Activated CD4-positive, alpha-beta T cell treated with anti-CD3 and anti-CD28 coated beads, Interleukin-2, amount 10 ng/mL, durations not matched to agents 24 days and 14 days (primary cell): ENCODE results near the gene MCUB. TPM values are rescaled to one million over a fixed set of nuclear protein-coding genes. Genes with fewer than 3 reads are reported as not detected.
"Not testable (repeated sequence)": the region's sequence is repeated elsewhere in the genome, so short reads cannot be mapped to it uniquely, and the experiment has no call there.

Experiments used
- DNase-seq: peaks from one replicate; pipeline ENCODE4 v3.0.0; 2022
- H3K27ac Mint-ChIP-seq: one replicate; pipeline ENCODE4 v1.8.0; 2022; ENCODE audit warnings: mild to moderate bottlenecking, mixed read lengths
- H3K27me3 Mint-ChIP-seq: one replicate; pipeline ENCODE4 v1.8.0; 2022; ENCODE audit warnings: mixed read lengths
- H3K36me3 Mint-ChIP-seq: one replicate; pipeline ENCODE4 v1.8.0; 2022; ENCODE audit warnings: low read depth, mild to moderate bottlenecking, mixed read lengths
- H3K4me1 Mint-ChIP-seq: one replicate; pipeline ENCODE4 v1.8.0; 2021; ENCODE audit warnings: mixed read lengths
- H3K4me3 Mint-ChIP-seq: one replicate; pipeline ENCODE4 v1.8.0; 2022; ENCODE audit warnings: mild to moderate bottlenecking, moderate library complexity, mixed read lengths
- H3K9me3 Mint-ChIP-seq: one replicate; pipeline ENCODE4 v1.8.0; 2021; ENCODE audit warnings: mixed read lengths
- intact Hi-C: fragments of 100-400 bp; cut with micrococcal nuclease; formaldehyde crosslinking; loops from one replicate; pipeline ENCODE4 v1.15.1; 2023
- total RNA-seq: library from RNA; stranded (reverse); gene quantifications from 2 replicates; pipeline ENCODE4 v1.2.3, GENCODE V29; 2022

Gene MCUB
- total RNA-seq, 1 donor from 2014 or later, result 46.4 TPM

GRCh38 chr4:109592367-109592766 is 32.3 kb downstream of the MCUB start:
- Mint-ChIP-seq H3K4me3 (no peak overlapping the region), H3K9me3 (no peaks in the 10 kb centered on the region), H3K4me1 (peaks cover 25% of the 10 kb centered on the region), H3K36me3 (peaks cover 13% of the 10 kb centered on the region), H3K27me3 (no peaks in the 10 kb centered on the region), H3K27ac (no peak overlapping the region)
- no peak for DNase-seq
- intact Hi-C loops, result no loop called here

DNA sequence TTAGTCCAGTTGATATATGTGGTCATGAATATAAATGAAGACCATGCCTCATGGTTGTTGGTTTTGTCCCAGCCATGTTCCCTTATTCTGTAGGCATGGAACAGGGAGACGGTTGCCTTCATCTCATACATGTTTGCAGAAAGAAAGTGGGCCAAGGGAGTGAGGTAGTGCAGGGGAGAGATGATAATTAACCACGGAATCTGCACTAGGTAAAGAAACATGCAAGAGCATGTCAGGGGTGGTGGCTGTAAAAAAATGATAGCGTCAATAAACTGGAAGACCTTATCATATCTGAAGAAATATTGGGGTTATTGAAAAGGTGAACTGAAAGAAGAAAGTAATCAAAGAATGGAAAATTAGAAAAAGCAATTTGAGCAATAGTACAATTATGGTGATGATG is 35.1 kb downstream of the MCUB start:
- H3K27me3 Mint-ChIP-seq, intact Hi-C loops, DNase-seq, H3K4me3 Mint-ChIP-seq, H3K9me3 Mint-ChIP-seq, H3K4me1 Mint-ChIP-seq, H3K27ac Mint-ChIP-seq: not testable (repeated sequence)
- peaks cover 30% of the 10 kb centered on the region for H3K36me3 Mint-ChIP-seq

DNA sequence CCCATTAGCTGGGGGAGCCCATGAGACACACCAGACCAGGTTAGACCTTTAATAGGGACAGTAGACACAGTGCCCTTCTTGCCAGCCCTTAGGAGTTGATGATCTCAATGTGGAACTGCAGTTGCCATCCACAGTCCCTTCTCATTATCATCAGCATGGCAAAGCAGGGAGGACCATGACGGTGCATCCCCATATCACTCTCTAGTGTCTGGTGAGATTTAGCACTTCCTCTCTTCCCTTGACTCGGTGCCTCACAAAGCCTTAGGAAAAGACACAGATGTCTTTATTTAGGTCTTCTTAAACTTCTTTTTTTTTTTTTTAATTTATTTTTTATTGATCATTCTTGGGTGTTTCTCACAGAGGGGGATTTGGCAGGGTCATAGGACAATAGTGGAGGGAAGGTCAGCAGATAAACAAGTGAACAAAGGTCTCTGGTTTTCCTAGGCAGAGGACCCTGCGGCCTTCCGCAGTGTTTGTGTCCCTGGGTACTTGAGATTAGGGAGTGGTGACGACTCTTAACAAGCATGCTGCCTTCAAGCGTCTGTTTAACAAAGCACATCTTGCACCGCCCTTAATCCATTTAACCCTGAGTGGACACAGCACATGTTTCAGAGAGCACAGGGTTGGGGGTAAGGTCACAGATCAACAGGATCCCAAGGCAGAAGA is 36.5 kb downstream of the MCUB start:
- DNase-seq, H3K4me3 Mint-ChIP-seq, H3K9me3 Mint-ChIP-seq, H3K27ac Mint-ChIP-seq, intact Hi-C loops, H3K27me3 Mint-ChIP-seq, H3K4me1 Mint-ChIP-seq: not testable (repeated sequence)
- peaks cover 33% of the 10 kb centered on the region for H3K36me3 Mint-ChIP-seq

- H3K4me1 Mint-ChIP-seq, result no peaks in the 10 kb centered on the region
- H3K9me3 Mint-ChIP-seq, result peaks cover 3% of the 10 kb centered on the region
- H3K27ac Mint-ChIP-seq, result no peak overlapping the region
- H3K27me3 Mint-ChIP-seq, result no peaks in the 10 kb centered on the region
- DNase-seq, result no peak
- intact Hi-C loops, result no loop called here
- H3K4me3 Mint-ChIP-seq, result no peak overlapping the region
- H3K36me3 Mint-ChIP-seq, result peaks cover 46% of the 10 kb centered on the region
These were observed 39.1 kb downstream of the MCUB start for GRCh38 chr4:109599046-109599652.

DNA sequence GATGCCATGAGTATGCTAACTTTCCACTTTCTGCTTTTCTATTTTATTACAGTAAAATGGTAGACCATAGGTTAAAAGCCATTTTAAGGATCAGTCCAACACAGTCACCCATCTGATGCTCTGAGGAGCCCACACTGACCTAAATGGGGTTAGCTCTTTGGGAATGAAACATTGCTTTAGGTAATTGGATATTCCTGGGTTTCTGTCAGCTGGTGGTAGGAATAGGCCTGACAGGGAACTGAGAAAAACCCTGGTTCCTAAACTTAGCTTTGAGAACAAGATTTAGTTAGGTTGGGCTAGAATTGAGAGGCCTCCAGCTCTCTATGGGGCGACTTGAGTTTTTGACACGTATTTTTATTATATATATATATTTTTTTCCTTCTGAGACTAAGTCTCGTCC is 40.4 kb downstream of the MCUB start:
- no peak overlapping the region for H3K27ac Mint-ChIP-seq
- no peaks in the 10 kb centered on the region for H3K27me3 Mint-ChIP-seq
- no peak for DNase-seq
- H3K4me1 Mint-ChIP-seq, result no peaks in the 10 kb centered on the region
- intact Hi-C loops, result no loop called here
- H3K9me3 Mint-ChIP-seq, result peaks cover 3% of the 10 kb centered on the region
- no peak overlapping the region for H3K4me3 Mint-ChIP-seq
- peaks cover 57% of the 10 kb centered on the region for H3K36me3 Mint-ChIP-seq

- Mint-ChIP-seq H3K9me3 (peaks cover 9% of the 10 kb centered on the region), H3K36me3 (peaks cover 63% of the 10 kb centered on the region), H3K4me3 (no peak overlapping the region), H3K27me3 (no peaks in the 10 kb centered on the region), H3K4me1 (peaks cover 5% of the 10 kb centered on the region), H3K27ac (no peak overlapping the region)
- intact Hi-C loops, result no loop called here
- no peak for DNase-seq
These were observed 41.3 kb downstream of the MCUB start for GRCh38 chr4:109601336-109601735.

- Mint-ChIP-seq H3K4me3 (no peak overlapping the region), H3K4me1 (peaks cover 12% of the 10 kb centered on the region), H3K9me3 (peaks cover 25% of the 10 kb centered on the region), H3K27ac (no peak overlapping the region), H3K27me3 (no peaks in the 10 kb centered on the region), H3K36me3 (peaks cover 73% of the 10 kb centered on the region)
- DNase-seq, result no peak
- intact Hi-C loops, result no loop called here
These were observed 47.9 kb downstream of the MCUB start for GRCh38 chr4:109607976-109608375.

DNA sequence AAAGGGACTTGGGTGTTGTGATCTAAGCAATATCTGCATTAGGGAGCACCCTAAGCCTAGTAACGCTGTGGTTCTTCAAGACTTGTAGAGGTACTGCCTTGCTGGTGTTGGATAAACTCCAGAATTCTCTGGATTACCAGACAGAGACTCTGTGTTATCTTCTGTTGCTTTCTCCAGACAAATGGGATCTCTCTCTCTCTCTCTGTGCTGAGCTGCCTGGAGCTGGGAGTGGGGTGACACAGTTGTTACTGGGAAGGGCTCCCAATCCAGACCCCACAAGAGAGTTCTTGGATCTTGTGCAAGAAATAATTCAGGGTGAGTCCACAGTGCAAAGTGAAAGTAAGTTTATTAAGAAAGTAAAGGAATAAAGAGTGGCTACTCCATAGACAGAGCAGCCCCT is 48.8 kb downstream of the MCUB start:
- Mint-ChIP-seq H3K27ac (peak overlapping the region; percentile 25), H3K27me3 (no peaks in the 10 kb centered on the region), H3K4me3 (no peak overlapping the region), H3K4me1 (peaks cover 14% of the 10 kb centered on the region), H3K9me3 (peaks cover 27% of the 10 kb centered on the region), H3K36me3 (peaks cover 73% of the 10 kb centered on the region)
- no peak for DNase-seq
- intact Hi-C loops, result no loop called here

GRCh38 chr4:109609431-109609830 is 49.4 kb downstream of the MCUB start:
- H3K27ac Mint-ChIP-seq, result no peak overlapping the region
- peaks cover 71% of the 10 kb centered on the region for H3K36me3 Mint-ChIP-seq
- H3K9me3 Mint-ChIP-seq, result peaks cover 27% of the 10 kb centered on the region
- H3K27me3 Mint-ChIP-seq, result no peaks in the 10 kb centered on the region
- intact Hi-C loops, result no loop called here
- peaks cover 14% of the 10 kb centered on the region for H3K4me1 Mint-ChIP-seq
- H3K4me3 Mint-ChIP-seq, result no peak overlapping the region
- DNase-seq, result no peak

GRCh38 chr4:109610489-109610888 is 50.4 kb downstream of the MCUB start:
- DNase-seq, result no peak
- Mint-ChIP-seq H3K4me3 (no peak overlapping the region), H3K4me1 (peaks cover 20% of the 10 kb centered on the region), H3K27me3 (no peaks in the 10 kb centered on the region), H3K36me3 (peaks cover 62% of the 10 kb centered on the region), H3K9me3 (peaks cover 27% of the 10 kb centered on the region), H3K27ac (no peak overlapping the region)
- intact Hi-C loops, result no loop called here

DNA sequence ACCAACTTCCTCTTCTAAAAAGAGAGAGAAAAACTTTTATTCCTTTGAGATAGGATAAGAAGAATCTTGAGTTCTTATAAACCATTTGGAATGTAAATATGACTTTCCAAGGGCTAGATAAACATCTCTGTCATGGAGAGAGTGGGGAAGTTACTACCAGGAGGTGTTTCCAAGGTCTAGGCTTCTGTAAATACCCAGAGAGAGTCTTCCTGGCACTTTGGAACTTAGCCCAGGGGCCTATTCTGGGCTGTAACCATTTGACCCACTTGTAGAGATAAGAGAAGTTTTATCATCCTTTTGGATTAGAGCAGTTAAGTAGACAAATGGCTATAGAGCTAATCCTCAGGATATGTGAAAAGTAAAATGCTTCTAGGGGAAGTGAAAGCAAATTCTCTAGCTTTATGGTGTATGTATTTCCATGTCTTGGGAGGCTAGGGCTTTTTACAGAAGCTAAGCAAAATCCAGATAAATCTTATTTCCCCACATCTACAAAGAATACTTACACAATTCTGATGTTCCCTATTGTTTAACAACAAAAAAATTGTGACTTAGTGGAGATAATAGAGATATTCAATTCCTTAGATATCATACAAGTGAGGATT is 51.1 kb downstream of the MCUB start:
- peaks cover 61% of the 10 kb centered on the region for H3K36me3 Mint-ChIP-seq
- no peak for DNase-seq
- H3K4me3 Mint-ChIP-seq, result no peak overlapping the region
- peaks cover 22% of the 10 kb centered on the region for H3K9me3 Mint-ChIP-seq
- no peak overlapping the region for H3K27ac Mint-ChIP-seq
- no peaks in the 10 kb centered on the region for H3K27me3 Mint-ChIP-seq
- H3K4me1 Mint-ChIP-seq, result peaks cover 19% of the 10 kb centered on the region
- intact Hi-C loops, result no loop called here

GRCh38 chr4:109614015-109614414 is 54.0 kb downstream of the MCUB start:
- intact Hi-C loops, result no loop called here
- peaks cover 15% of the 10 kb centered on the region for H3K4me1 Mint-ChIP-seq
- peaks cover 46% of the 10 kb centered on the region for H3K36me3 Mint-ChIP-seq
- no peak overlapping the region for H3K4me3 Mint-ChIP-seq
- H3K27ac Mint-ChIP-seq, result no peak overlapping the region
- H3K9me3 Mint-ChIP-seq, result peaks cover 8% of the 10 kb centered on the region
- H3K27me3 Mint-ChIP-seq, result no peaks in the 10 kb centered on the region
- no peak for DNase-seq

- H3K27ac Mint-ChIP-seq, result no peak overlapping the region
- intact Hi-C loops, result no loop called here
- DNase-seq, result no peak
- H3K27me3 Mint-ChIP-seq, result no peaks in the 10 kb centered on the region
- no peak overlapping the region for H3K4me3 Mint-ChIP-seq
- peaks cover 14% of the 10 kb centered on the region for H3K4me1 Mint-ChIP-seq
- H3K36me3 Mint-ChIP-seq, result peaks cover 43% of the 10 kb centered on the region
- H3K9me3 Mint-ChIP-seq, result peaks cover 7% of the 10 kb centered on the region
These were observed 54.4 kb downstream of the MCUB start for GRCh38 chr4:109614466-109614865.

- H3K27ac Mint-ChIP-seq, result no peak overlapping the region
- H3K4me1 Mint-ChIP-seq, result peaks cover 13% of the 10 kb centered on the region
- peaks cover 7% of the 10 kb centered on the region for H3K9me3 Mint-ChIP-seq
- no peaks in the 10 kb centered on the region for H3K27me3 Mint-ChIP-seq
- intact Hi-C loops, result no loop called here
- no peak overlapping the region for H3K4me3 Mint-ChIP-seq
- peaks cover 34% of the 10 kb centered on the region for H3K36me3 Mint-ChIP-seq
- no peak for DNase-seq
These were observed 55.7 kb downstream of the MCUB start for GRCh38 chr4:109615742-109616141.
